Inflammatory macrophage (primary cell): ENCODE results near the gene AGAP1.

Experiments used
- DNase-seq, 2 donors: peaks; one replicate each; pipeline ENCODE4 v3.0.0-alpha.2; 2020 to 2022

Gene AGAP1

GRCh38 chr2:235697041-235697440 is 203.2 kb downstream of the AGAP1 start:
- DNase-seq = no peak

DNA sequence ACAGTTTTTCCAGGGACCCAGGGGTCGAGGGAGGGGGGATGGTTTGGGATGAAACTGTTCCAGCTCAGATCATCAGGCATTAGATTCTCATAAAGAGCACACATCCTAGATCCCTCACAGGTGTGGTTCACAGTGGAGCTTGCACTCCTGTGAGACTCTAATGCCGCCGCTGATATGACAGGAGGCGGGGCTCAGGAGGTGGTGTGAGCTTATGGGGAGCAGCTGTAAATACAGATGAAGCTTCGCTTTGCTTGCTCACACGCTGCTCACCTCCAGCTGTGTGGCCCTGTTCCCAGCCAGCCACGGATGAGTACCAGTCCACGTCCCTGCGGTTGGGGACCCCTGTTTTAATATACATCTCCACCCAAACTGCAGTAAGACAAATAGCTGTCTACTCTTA is 204.2 kb downstream of the AGAP1 start:
- DNase-seq = no peak

DNA sequence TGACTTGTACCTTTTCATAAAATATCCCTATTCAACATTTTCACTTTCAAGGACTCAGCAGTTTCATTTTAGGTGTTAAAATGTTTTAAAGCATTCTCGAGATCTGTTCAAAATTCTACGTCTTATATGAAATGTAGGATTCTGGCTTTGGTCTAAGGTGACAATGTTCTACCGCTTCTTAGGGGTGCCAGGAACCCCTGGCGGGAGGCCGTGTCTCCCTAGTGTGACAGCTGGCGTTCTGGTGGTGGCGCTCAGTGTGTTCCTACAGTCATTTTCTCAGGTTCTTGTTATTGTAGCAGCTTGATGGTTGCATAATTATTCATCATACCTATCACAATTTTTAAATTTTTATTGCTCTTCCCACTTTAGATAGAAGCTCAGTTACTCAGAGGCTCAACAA is 204.6 kb downstream of the AGAP1 start:
- DNase-seq = no peak

GRCh38 chr2:235699576-235699975 is 205.7 kb downstream of the AGAP1 start:
- no peak for DNase-seq

GRCh38 chr2:235701206-235701981 is 207.6 kb downstream of the AGAP1 start:
- no peak for DNase-seq

GRCh38 chr2:235702186-235702585 is 208.3 kb downstream of the AGAP1 start:
- no peak for DNase-seq

- DNase-seq = no peak
These were observed 210.0 kb downstream of the AGAP1 start for GRCh38 chr2:235703711-235704295.

DNA sequence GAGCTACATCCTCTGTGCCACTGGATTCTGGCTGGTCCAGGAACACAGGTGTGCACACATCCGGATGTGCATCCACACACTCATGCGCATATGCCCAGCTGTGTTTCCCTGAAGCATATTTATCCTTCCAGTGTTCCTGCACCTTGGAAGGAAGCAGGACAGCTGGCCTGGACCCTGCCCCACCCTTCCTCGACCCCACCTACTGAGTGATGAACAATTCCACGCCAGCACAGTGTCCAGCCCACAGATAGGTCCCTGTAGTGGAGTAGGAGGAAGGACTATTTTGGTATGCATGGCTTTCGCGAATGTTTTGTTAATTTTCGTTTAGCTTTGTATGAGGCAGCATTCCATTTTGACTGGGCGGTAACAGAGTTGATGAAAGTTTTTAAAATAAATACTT is 211.5 kb downstream of the AGAP1 start:
- no peak for DNase-seq

DNA sequence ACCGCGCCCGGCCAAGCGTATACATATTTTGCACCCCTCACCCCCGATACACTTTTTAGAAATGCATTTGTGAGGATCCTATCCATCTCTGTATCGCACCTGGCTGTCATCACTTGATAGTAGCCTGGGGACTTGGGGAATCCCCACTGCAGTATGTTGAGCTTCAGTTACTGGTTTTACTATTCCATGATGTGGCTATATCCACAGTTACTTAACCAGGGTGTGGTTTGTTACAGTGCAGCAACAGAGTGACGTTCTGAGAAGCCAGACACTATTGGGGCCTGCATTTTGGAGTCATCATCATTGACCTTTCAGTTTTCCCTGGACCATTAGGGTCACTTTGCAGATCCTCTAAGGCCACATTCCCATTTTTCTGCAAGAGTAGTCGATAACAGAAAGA is 212.7 kb downstream of the AGAP1 start:
- DNase-seq = no peak

GRCh38 chr2:235707411-235708096 is 213.7 kb downstream of the AGAP1 start:
- DNase-seq = no peak

GRCh38 chr2:235709124-235709813 is 215.4 kb downstream of the AGAP1 start:
- DNase-seq = no peak

DNA sequence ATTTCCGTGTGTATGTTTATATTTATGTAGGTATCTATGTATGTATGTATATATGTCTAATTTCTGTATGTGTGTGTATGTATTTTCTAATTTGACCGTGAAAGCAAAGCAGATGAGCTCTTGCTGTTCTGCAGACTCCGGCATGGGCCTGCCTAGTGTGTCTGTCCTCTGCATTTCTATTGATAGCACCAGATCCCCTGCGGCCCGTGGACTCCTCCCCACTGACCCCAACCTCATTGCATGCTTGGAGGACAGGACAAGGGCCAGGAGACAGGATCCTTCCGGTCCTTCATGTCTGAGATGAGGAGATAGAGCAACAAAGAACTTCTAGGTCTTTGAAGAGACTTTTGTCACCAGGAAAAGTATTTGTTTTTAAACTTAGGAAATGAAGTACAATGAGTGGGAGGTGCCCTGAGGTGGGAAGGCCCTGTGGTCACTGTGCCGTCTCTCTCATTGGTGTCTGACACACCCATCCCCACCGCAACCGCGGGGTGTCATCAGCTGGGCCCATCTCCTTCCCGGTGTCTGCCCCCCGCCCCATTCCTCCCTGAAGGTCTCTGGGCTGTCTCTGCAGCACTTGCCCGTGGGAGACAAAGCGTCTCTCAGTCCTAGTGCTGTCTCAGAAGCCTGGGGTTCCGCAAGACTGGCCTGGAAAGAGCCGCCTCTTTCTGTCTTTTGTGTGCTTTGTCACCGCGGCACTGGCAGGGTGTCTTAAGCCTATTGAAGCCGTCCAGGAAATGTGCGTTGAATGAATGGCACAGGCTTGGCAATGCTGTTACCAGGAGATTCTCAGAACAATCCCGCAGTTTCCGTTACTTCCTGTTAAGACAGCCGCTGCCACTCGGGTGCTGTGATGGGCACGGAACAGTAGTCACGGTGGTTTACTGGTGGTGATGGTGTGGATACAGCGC is 216.4 kb downstream of the AGAP1 start:
- no peak for DNase-seq

DNA sequence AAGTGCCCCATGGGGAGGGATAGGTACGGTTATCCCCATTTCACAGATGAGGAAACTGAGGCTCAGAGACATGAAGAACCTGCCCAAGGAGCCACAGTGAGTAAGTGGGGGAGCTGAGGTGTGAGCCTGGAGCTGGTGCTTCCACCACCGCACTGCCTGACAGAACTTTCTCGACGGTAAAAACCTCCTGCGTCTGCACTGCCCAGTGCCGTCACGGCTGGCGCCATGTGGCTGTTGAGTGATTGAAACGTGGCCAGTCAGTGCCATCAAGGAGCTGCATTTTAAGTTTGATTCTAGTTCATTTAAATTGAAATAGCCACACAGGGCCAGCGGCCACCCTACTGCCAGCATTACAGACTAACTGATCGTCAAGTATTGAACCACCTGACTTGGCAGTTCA is 217.1 kb downstream of the AGAP1 start:
- no peak for DNase-seq

DNA sequence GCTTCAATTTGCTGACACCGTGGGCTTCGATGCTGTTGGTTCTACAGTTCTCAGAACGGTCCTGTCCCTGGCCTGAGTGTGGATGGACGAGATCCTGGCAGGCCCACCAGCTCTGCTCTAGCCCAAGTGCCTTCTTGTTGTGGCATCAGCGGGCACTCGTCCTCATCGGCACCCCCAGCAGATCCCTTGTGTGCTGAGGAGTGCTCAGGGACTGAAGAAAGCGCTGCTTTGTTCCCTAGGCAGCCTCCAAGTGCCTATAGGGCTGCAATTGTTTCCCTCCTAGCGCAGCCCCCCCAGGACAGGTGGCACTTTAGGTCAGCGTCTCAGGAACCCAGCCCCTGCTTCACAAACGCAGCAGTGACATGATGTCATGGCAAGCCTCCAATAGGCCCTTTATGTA is 217.7 kb downstream of the AGAP1 start:
- no peak for DNase-seq

DNA sequence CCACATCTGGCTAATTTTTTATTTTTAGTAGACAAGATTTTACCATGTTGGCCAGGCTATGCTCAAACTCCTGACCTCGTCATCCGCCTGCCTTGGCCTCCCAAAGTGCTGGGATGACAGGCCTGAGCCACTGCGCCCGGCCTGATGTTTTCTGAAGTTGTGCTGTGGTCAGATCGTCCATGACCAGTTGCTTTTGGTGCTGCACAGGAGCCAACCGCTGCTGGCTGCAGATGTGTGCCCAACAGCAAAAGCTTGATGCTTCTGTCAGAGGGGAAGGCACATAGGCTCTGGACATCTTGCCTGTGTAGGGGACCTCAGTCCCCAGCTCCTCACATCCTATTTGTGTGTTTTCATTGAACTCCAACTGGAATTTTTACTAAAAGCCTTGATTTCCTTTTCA is 218.3 kb downstream of the AGAP1 start:
- DNase-seq = no peak

- no peak for DNase-seq
These were observed 219.3 kb downstream of the AGAP1 start for GRCh38 chr2:235713189-235713588.

DNA sequence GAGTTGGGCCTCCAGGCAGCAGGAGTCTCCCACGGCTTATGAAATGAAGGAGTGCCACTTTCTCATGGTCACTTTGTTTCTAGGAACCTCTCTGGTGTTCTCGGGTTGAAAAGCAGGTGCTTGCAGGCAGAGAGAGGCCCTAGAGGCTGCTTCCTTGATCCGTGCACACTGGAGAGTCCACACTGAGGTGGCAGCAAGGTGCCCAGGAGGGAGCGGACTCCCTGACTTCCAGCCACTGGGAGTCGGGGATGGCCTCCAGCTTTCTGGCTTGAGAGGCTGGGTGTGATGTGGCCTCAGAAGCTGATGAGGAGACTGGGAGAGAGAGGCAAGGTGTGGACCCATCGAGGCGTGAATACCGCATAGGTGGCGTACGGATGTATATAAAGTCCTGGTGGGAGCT is 221.8 kb downstream of the AGAP1 start:
- DNase-seq = no peak

DNA sequence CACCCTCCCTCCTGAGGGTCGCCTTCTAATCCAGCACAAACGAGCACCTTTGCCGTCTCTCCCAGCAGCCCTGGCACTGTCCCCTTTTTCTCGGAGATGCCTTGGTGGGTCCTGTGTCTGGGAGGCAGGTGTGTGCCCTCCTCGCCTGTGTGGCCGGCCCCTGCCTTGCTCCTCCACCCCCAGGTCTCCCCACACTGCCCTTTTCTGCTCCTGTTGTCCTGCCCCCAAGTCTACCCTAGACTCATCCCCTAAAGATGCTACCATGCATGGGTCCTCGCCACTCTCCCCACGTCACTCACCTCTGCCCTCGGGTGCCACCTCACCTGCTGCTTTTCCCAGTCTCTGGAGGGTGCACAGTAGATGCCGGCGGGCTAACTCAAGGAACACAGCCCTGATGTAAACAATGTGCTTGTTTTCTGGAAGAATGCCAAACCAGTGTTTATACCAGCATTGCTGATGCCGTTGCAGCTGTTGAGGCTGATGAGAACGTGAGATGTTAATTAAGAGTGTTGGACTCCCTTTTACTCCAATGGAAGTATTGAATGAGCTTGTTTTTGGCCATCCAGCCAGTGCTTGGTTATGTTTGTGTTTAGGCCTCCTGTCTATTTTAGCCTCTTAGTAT is 223.1 kb downstream of the AGAP1 start:
- no peak for DNase-seq

DNA sequence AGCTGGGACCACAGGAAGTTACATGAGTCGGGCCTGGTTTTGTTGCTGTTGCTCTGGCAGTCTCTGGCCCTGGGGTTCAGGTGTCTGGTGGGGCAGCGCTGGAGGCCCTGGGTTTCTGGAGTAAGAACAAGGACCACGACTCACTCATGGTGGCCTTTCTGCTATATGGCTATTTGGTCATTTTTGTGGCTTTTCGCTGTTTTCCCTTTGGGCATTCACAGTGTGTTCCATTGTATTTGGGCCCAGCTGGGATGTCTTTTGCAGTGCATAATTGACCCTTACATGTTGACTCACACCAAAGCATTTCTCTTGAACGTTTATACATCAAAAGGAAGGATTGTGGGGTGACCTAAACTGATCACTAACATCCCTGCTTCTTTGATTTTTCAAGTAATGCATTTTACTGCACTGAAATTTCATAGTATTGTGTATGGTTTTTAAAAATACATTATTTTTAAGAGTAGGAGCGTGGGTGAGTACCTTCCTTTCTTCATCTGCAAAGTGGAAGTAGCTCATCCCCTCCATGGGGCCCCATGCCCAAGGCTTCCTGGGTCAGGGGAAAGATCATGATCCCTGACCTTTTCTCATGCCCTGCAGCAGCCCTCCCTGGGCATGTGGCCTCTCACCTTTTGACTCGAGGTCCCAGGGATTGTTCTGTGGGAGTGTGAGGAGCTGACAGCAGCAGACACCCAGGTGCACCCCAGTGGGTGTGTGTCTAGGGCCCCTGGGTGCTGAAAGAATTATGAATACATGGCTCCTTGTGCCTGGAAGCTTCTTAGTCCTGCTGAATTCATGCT is 225.5 kb downstream of the AGAP1 start:
- no peak for DNase-seq

DNA sequence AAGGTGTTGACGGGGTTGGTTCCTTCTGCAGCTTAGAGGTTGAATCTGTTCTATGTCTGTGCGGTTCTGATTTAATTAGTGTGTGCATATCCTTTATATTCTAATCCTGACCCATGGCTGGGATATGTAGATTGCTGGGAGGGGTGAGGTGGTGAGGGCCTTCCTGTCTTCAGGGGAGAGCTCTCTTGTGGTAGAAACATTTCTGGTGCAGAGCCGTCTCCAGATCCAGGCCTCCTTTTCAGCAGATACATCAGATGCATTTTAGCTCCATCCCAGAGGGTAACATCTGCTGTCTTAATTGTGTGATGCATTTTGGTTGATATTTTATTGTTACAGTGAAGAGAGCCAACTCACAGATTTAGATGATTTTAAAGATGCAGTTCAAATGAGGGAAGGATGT is 227.8 kb downstream of the AGAP1 start:
- DNase-seq = no peak

- no peak for DNase-seq
These were observed 229.0 kb downstream of the AGAP1 start for GRCh38 chr2:235722869-235723268.
